ENCODE measurements around the gene MYO16.

The MYO16 gene

DNA sequence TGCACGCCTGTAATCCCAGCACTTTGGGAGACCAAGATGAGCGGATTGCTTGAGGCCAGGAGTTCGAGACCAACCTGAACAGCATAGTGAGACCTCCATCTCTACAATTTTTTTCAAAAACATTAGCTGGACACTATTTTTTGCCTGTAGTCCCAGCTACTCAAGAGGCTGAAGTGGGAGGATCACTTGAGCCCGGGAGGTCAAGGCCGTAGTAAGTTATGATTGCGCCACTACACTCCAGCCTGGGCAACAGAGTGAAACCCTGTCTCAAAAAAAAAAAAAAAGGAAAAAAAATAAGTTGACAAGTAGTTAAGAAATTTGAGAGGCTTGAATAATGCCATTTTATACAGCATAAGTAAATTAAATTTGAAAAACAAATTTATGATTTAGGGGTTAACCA, 330.6 kb downstream of the MYO16 start:
- ATAC-seq (ENCODE audit: low read depth) (no peak), DNase-seq (ENCODE audit: low spot score) (no peak)
- H3K27ac ChIP-seq (ENCODE audit: poor library complexity, severe bottlenecking): no peak overlapping the region
- H3K4me1 ChIP-seq (ENCODE audit: insufficient read depth, poor library complexity, severe bottlenecking): peaks cover 27% of the 10 kb centered on the region
- no peaks in the 10 kb centered on the region for H3K36me3 ChIP-seq (ENCODE audit: low read depth)
- H3K27me3 ChIP-seq (ENCODE audit: insufficient read depth, poor library complexity, severe bottlenecking): no peaks in the 10 kb centered on the region
- no peaks in the 10 kb centered on the region for H3K9me3 ChIP-seq (ENCODE audit: severe bottlenecking)
- no peak overlapping the region for H3K4me3 ChIP-seq (ENCODE audit: severe bottlenecking)
- TF ChIP-seq, protein P1, sequence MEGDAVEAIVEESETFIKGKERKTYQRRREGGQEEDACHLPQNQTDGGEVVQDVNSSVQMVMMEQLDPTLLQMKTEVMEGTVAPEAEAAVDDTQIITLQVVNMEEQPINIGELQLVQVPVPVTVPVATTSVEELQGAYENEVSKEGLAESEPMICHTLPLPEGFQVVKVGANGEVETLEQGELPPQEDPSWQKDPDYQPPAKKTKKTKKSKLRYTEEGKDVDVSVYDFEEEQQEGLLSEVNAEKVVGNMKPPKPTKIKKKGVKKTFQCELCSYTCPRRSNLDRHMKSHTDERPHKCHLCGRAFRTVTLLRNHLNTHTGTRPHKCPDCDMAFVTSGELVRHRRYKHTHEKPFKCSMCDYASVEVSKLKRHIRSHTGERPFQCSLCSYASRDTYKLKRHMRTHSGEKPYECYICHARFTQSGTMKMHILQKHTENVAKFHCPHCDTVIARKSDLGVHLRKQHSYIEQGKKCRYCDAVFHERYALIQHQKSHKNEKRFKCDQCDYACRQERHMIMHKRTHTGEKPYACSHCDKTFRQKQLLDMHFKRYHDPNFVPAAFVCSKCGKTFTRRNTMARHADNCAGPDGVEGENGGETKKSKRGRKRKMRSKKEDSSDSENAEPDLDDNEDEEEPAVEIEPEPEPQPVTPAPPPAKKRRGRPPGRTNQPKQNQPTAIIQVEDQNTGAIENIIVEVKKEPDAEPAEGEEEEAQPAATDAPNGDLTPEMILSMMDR (IDR thresholded peaks at IDR 0.05; ENCODE audit: poor library complexity, severe bottlenecking): no peak

- no peaks in the 10 kb centered on the region for H3K27me3 ChIP-seq (ENCODE audit: insufficient read depth, poor library complexity, severe bottlenecking)
- H3K9me3 ChIP-seq (ENCODE audit: severe bottlenecking): no peaks in the 10 kb centered on the region
- no peak for DNase-seq (ENCODE audit: low spot score)
- TF ChIP-seq, protein P1 (IDR thresholded peaks at IDR 0.05; ENCODE audit: poor library complexity, severe bottlenecking): peak; percentile 93
- H3K4me3 ChIP-seq (ENCODE audit: severe bottlenecking): no peak overlapping the region
- peaks cover 35% of the 10 kb centered on the region for H3K4me1 ChIP-seq (ENCODE audit: insufficient read depth, poor library complexity, severe bottlenecking)
- no peaks in the 10 kb centered on the region for H3K36me3 ChIP-seq (ENCODE audit: low read depth)
- ATAC-seq (ENCODE audit: low read depth): no peak
- H3K27ac ChIP-seq (ENCODE audit: poor library complexity, severe bottlenecking): peak overlapping the region; percentile 87
Observed at GRCh38 chr13:108961542-108962125, 332.2 kb downstream of the MYO16 start.

DNA sequence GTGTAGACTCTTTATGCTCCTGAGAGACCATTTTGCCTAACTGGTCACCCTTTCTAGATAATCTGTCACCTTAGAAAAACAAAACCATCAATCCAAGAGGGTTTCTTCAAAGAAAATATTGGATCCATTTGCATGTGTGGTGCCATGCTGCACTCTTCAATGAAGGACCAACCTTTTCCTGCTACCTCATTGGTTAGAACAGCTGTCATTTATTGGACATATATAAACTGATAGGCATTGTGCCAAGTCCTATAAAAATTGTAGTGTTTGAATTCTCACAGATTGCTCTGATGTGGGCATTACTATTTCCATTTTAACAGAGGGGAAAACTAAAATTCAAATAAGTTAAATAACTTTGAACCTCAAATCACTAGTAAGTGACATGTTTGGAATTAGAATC, 333.2 kb downstream of the MYO16 start:
- no peak for ATAC-seq (ENCODE audit: low read depth)
- Histone ChIP-seq H3K36me3 (ENCODE audit: low read depth) (no peaks in the 10 kb centered on the region), H3K27ac (ENCODE audit: poor library complexity, severe bottlenecking) (peak overlapping the region; percentile 87), H3K4me1 (ENCODE audit: insufficient read depth, poor library complexity, severe bottlenecking) (peaks cover 33% of the 10 kb centered on the region), H3K27me3 (ENCODE audit: insufficient read depth, poor library complexity, severe bottlenecking) (no peaks in the 10 kb centered on the region), H3K4me3 (ENCODE audit: severe bottlenecking) (no peak overlapping the region), H3K9me3 (ENCODE audit: severe bottlenecking) (no peaks in the 10 kb centered on the region)
- TF ChIP-seq, protein P1 (IDR thresholded peaks at IDR 0.05; ENCODE audit: poor library complexity, severe bottlenecking): no peak
- DNase-seq (ENCODE audit: low spot score): no peak

DNA sequence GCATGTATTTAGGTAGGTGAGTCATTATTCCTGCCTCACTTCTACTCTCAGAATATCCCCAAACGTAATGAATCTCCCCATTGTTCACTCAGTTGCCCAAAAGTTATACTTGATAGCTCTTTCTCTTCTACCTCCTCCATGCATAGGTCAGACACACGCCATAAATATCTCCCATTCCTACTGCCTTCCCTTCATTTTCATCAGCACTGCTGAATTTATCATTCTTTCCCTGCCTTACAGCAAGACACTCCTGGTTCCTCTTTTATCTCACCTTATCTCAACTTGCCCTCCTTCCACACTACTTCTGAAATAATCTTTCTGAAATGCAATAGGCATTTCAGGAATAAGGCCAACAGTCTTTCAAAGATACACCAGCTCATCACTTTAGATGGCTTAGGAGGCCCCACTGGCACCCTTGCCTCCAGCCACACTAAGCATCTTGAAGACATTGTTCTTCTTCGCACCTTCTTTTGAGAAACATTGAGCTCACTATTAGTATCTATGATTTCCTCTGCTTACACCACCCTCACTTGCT, 333.9 kb downstream of the MYO16 start:
- H3K9me3 ChIP-seq (ENCODE audit: severe bottlenecking): no peaks in the 10 kb centered on the region
- peak overlapping the region; percentile 87 for H3K27ac ChIP-seq (ENCODE audit: poor library complexity, severe bottlenecking)
- DNase-seq (ENCODE audit: low spot score) (no peak), ATAC-seq (ENCODE audit: low read depth) (no peak)
- TF ChIP-seq, protein P1 (IDR thresholded peaks at IDR 0.05; ENCODE audit: poor library complexity, severe bottlenecking): no peak
- peaks cover 28% of the 10 kb centered on the region for H3K4me1 ChIP-seq (ENCODE audit: insufficient read depth, poor library complexity, severe bottlenecking)
- no peaks in the 10 kb centered on the region for H3K27me3 ChIP-seq (ENCODE audit: insufficient read depth, poor library complexity, severe bottlenecking)
- no peak overlapping the region for H3K4me3 ChIP-seq (ENCODE audit: severe bottlenecking)
- no peaks in the 10 kb centered on the region for H3K36me3 ChIP-seq (ENCODE audit: low read depth)
